NCI-H69 (cell line): ENCODE measurements around the gene BHLHA9.
A peak's percentile ranks its signal among the peaks of the same experiment; 100 is the strongest.

Source experiments
- DNase-seq: peaks from one replicate; lab custom pipeline; 2025; lab: John Stamatoyannopoulos, UW

Gene BHLHA9

GRCh38 chr17:1255041-1255440 lies 15.2 kb upstream of the BHLHA9 start:
- DNase-seq = no peak

- DNase-seq = no peak
Measured at GRCh38 chr17:1256699-1257098, 13.5 kb upstream of the BHLHA9 start.

- peak; percentile 71 for DNase-seq
Measured at GRCh38 chr17:1260086-1260769, 10.0 kb upstream of the BHLHA9 start.

- DNase-seq = no peak
Measured at GRCh38 chr17:1260770-1261161, 9.5 kb upstream of the BHLHA9 start.

GRCh38 chr17:1264196-1264595 lies 6.0 kb upstream of the BHLHA9 start:
- DNase-seq = no peak

GRCh38 chr17:1267471-1267943 lies 2.7 kb upstream of the BHLHA9 start:
- peak; percentile 34 for DNase-seq

- no peak for DNase-seq
Measured at GRCh38 chr17:1271030-1271423, 783 bp downstream of the BHLHA9 start.

GRCh38 chr17:1271441-1271840 lies 1.2 kb downstream of the BHLHA9 start:
- no peak for DNase-seq

- peak; percentile 4 for DNase-seq
Measured at GRCh38 chr17:1272701-1273100, 2.5 kb downstream of the BHLHA9 start.

GRCh38 chr17:1273492-1274244 lies 3.4 kb downstream of the BHLHA9 start:
- no peak for DNase-seq

- no peak for DNase-seq
Measured at GRCh38 chr17:1274245-1274608, 4.0 kb downstream of the BHLHA9 start.

GRCh38 chr17:1275205-1275961 lies 5.1 kb downstream of the BHLHA9 start:
- no peak for DNase-seq

- peak; percentile 51 for DNase-seq
Measured at GRCh38 chr17:1275962-1276736, 5.9 kb downstream of the BHLHA9 start.

GRCh38 chr17:1280652-1281051 lies 10.4 kb downstream of the BHLHA9 start:
- no peak for DNase-seq

- DNase-seq = no peak
Measured at GRCh38 chr17:1286379-1287106, 16.3 kb downstream of the BHLHA9 start.

- no peak for DNase-seq
Measured at GRCh38 chr17:1289695-1290094, 19.5 kb downstream of the BHLHA9 start.

- DNase-seq = no peak
Measured at GRCh38 chr17:1290676-1291075, 20.4 kb downstream of the BHLHA9 start.

- no peak for DNase-seq
Measured at GRCh38 chr17:1294157-1294717, 24.0 kb downstream of the BHLHA9 start.

- peak; percentile 18 for DNase-seq
Measured at GRCh38 chr17:1298606-1299005, 28.4 kb downstream of the BHLHA9 start.

- no peak for DNase-seq
Measured at GRCh38 chr17:1299552-1300370, 29.5 kb downstream of the BHLHA9 start.
